ENCODE results near the gene CSPG4. TPM values are rescaled to one million over a fixed set of nuclear protein-coding genes. Genes with fewer than 3 reads are reported as not detected.
A peak's percentile ranks its signal among the peaks of the same experiment; 100 is the strongest.

CSPG4 gene
- total and polyA plus RNA-seq, 2 donors (not counting 1 experiment from before 2014, with no cell fraction given), result 0.03 to 0.15 TPM

DNA sequence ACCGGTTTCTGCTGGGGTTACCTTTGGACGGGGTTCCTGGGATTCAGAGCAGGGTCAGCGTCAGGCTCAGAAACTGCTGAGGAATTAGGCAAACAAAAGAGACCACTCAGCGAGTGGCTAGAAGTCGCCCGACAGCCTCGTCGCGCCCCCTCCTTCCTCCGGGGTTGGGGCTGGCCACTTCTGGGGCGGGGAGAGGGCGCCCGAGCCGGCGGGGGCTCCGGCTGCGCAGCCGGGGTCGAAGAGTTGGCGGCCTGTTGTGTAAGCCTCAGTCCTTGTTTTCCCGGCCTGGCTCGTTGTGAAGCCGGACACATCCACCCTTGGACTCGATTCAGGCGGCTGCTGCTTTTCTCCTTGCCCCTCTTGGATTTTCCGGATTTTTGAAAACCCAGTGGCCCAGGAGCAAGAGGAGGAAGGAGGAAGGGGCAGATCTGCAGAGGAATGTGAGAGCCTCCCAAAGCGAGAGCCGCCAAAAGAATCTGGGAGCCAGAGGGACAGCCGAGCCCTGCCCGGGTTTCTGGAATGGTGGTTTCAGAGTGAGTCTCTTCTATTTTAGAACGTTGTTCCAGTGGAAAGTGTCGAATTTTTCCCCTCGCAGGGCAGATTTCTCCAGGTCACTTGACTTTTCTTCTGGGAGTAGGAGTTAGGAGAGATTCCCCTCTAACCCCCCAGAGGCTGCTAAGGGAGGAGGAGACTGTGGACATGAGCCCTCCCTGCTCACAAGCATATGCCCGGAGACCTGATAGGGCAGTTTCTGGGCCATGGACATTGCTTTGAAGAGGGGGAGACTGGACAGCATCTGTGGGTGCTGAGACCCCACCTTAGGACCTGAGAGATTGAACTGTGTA is 64.3 kb downstream of the CSPG4 start:
- Histone ChIP-seq H3K27ac (ENCODE audit: low read length in 2 of 2) (no peak overlapping the region), H3K79me2 (ENCODE audit: control insufficient read depth, insufficient read depth, low read length) (no peaks in the 10 kb centered on the region), H3K36me3 (replicated peaks in 1 of 2; ENCODE audit: control extremely low read depth in 1 of 2, control insufficient read depth in 1 of 2, extremely low read depth in 1 of 2, insufficient read depth in 2 of 2, low read length in 1 of 2) (no peaks in the 10 kb centered on the region), H3K9me3 (ENCODE audit: control extremely low read depth in 1 of 3, control insufficient read depth in 2 of 3, insufficient read depth in 1 of 3, low read length in 2 of 3) (peaks cover 0 to 4% (median 0%) of the 10 kb centered on the region in 3 donors), H3K4me2 (replicated peaks; ENCODE audit: low read depth, low read length, poor library complexity, severe bottlenecking) (peak overlapping the region; percentile 100), H3K9ac (ENCODE audit: low read length) (peak overlapping the region; percentile 77), H3K4me3 (ENCODE audit: control extremely low read depth in 1 of 5, extremely low read depth in 1 of 5, insufficient read depth in 1 of 5, low read depth in 2 of 5, low read length in 4 of 5) (peak overlapping the region; percentile 40 to 76 (median 65)), H3K4me1 (ENCODE audit: control insufficient read depth in 2 of 2, insufficient read depth in 2 of 2, low read length in 2 of 2) (peaks cover 15 to 17% of the 10 kb centered on the region in 2 donors), H2AFZ (ENCODE audit: insufficient read depth, low read depth, low read length, poor library complexity, severe bottlenecking) (peak overlapping the region; percentile 87), H4K20me1 (ENCODE audit: control insufficient read depth, insufficient read depth, low read length, poor library complexity, severe bottlenecking) (no peaks in the 10 kb centered on the region), H3K27me3 (replicated peaks in 1 of 4; ENCODE audit: control extremely low read depth in 1 of 4, control insufficient read depth in 3 of 4, insufficient read depth in 4 of 4, low read length in 3 of 4) (peaks cover 0 to 28% (median 13%) of the 10 kb centered on the region in 4 experiments)
- intact Hi-C loops (cut with micrococcal nuclease), result loop anchor here (10.0 kb wide), 1 partner anchor 624 kb away; the partner anchor contains the start of gene PPCDC
- ChIA-PET CTCF (interaction anchor here (1.0 to 1.6 kb wide), 3 partner anchors 50 to 281 kb away, joined by 3 to 8 read pairs (median 4); partner anchors contain the start of gene MAN2C1), POLR2A (interaction anchor here (0.9 to 1.3 kb wide), 2 partner anchors 23 to 280 kb away, joined by 4 read pairs; partner anchors contain the start of genes MAN2C1 and SNUPN)
- H3K4me1 Mint-ChIP-seq, result peaks cover 13% of the 10 kb centered on the region
- H3K9me3 Mint-ChIP-seq (ENCODE audit: insufficient read depth), result no peaks in the 10 kb centered on the region
- TF ChIP-seq, protein P1, sequence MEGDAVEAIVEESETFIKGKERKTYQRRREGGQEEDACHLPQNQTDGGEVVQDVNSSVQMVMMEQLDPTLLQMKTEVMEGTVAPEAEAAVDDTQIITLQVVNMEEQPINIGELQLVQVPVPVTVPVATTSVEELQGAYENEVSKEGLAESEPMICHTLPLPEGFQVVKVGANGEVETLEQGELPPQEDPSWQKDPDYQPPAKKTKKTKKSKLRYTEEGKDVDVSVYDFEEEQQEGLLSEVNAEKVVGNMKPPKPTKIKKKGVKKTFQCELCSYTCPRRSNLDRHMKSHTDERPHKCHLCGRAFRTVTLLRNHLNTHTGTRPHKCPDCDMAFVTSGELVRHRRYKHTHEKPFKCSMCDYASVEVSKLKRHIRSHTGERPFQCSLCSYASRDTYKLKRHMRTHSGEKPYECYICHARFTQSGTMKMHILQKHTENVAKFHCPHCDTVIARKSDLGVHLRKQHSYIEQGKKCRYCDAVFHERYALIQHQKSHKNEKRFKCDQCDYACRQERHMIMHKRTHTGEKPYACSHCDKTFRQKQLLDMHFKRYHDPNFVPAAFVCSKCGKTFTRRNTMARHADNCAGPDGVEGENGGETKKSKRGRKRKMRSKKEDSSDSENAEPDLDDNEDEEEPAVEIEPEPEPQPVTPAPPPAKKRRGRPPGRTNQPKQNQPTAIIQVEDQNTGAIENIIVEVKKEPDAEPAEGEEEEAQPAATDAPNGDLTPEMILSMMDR (IDR thresholded peaks at IDR 0.05), result no peak
- TF ChIP-seq EZH2 (IDR thresholded peaks at IDR 0.05; ENCODE audit: borderline replicate concordance, insufficient read depth, low read depth, low read length, poor library complexity, severe bottlenecking), result no peak
- 22% methylated on average over 32 of the region's 34 CpGs for WGBS (ENCODE audit: insufficient coverage)
- H3K4me3 Mint-ChIP-seq, result peak overlapping the region; percentile 89
- DNase-seq (no peak), ATAC-seq (ENCODE audit: low read depth) (no peak)
- H3K27me3 Mint-ChIP-seq, result peaks cover 14% of the 10 kb centered on the region
- no peak overlapping the region for H3K27ac Mint-ChIP-seq
